ENCODE results near the gene PAXX. TPM values are rescaled to one million over a fixed set of nuclear protein-coding genes. Genes with fewer than 3 reads are reported as not detected.

The PAXX gene
- total and polyA plus RNA-seq, 2 donors (not counting 1 experiment from before 2014, with no cell fraction given), result 74.8 to 167 TPM

DNA sequence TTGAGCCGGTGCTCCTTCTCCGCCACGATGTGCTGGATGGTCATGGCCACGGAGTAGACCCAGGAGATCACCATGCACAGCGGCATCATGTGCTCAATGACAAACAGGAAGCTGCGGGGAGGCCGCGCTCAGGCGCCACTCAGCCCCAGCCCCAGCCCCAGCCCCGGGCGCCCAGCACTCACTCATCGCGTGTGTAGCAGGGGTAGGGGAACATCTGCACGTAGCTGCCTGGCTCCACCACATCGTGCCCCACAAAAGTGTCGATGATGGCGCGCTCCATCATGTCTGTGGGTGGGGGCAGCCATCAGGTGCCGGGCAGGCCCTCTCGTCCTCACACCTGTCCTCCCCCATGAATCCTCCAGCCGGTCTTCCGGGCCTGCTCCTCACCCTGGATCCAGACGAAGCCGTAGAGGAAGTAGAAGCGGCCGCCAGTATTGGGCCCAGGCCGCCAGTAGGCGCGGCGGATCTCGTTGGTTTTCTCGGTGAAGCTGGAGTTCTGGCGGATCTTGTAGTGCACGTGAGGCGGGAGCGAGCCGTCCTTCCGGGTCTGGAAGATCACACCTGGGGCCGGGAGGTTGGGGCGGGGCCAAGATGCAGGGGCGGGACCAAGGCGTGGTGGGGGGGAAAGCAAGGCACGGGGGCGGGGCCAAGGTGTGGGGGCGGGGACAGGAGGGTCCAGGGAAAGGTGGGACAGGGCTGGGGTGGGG, 25.7 kb downstream of the PAXX start:
- Histone ChIP-seq H3K4me3 (ENCODE audit: control extremely low read depth in 1 of 5, extremely low read depth in 1 of 5, insufficient read depth in 1 of 5, low read depth in 2 of 5, low read length in 4 of 5) (no peak overlapping the region), H3K9me3 (ENCODE audit: control extremely low read depth in 1 of 3, control insufficient read depth in 2 of 3, insufficient read depth in 1 of 3, low read length in 2 of 3) (peaks cover 0 to 9% (median 0%) of the 10 kb centered on the region in 3 donors), H3K36me3 (replicated peaks in 1 of 2; ENCODE audit: control extremely low read depth in 1 of 2, control insufficient read depth in 1 of 2, extremely low read depth in 1 of 2, insufficient read depth in 2 of 2, low read length in 1 of 2) (peaks cover 0 to 5% of the 10 kb centered on the region in 2 experiments), H3K79me2 (ENCODE audit: control insufficient read depth, insufficient read depth, low read length) (no peaks in the 10 kb centered on the region), H3K9ac (ENCODE audit: low read length) (no peak overlapping the region), H3K4me2 (replicated peaks; ENCODE audit: low read depth, low read length, poor library complexity, severe bottlenecking) (no peak overlapping the region), H4K20me1 (ENCODE audit: control insufficient read depth, insufficient read depth, low read length, poor library complexity, severe bottlenecking) (no peaks in the 10 kb centered on the region), H3K27me3 (replicated peaks in 1 of 4; ENCODE audit: control extremely low read depth in 1 of 4, control insufficient read depth in 3 of 4, insufficient read depth in 4 of 4, low read length in 3 of 4) (no peaks in the 10 kb centered on the region), H3K4me1 (ENCODE audit: control insufficient read depth in 2 of 2, insufficient read depth in 2 of 2, low read length in 2 of 2) (no peaks in the 10 kb centered on the region), H2AFZ (ENCODE audit: insufficient read depth, low read depth, low read length, poor library complexity, severe bottlenecking) (no peak overlapping the region), H3K27ac (ENCODE audit: low read length in 2 of 2) (no peak overlapping the region)
- Mint-ChIP-seq H3K4me1 (no peaks in the 10 kb centered on the region), H3K4me3 (no peak overlapping the region), H3K27me3 (no peaks in the 10 kb centered on the region), H3K27ac (no peak overlapping the region), H3K9me3 (ENCODE audit: insufficient read depth) (no peaks in the 10 kb centered on the region)
- TF ChIP-seq, protein P1, sequence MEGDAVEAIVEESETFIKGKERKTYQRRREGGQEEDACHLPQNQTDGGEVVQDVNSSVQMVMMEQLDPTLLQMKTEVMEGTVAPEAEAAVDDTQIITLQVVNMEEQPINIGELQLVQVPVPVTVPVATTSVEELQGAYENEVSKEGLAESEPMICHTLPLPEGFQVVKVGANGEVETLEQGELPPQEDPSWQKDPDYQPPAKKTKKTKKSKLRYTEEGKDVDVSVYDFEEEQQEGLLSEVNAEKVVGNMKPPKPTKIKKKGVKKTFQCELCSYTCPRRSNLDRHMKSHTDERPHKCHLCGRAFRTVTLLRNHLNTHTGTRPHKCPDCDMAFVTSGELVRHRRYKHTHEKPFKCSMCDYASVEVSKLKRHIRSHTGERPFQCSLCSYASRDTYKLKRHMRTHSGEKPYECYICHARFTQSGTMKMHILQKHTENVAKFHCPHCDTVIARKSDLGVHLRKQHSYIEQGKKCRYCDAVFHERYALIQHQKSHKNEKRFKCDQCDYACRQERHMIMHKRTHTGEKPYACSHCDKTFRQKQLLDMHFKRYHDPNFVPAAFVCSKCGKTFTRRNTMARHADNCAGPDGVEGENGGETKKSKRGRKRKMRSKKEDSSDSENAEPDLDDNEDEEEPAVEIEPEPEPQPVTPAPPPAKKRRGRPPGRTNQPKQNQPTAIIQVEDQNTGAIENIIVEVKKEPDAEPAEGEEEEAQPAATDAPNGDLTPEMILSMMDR (IDR thresholded peaks at IDR 0.05), result no peak
- no peak for TF ChIP-seq EZH2 (IDR thresholded peaks at IDR 0.05; ENCODE audit: borderline replicate concordance, insufficient read depth, low read depth, low read length, poor library complexity, severe bottlenecking)
- no peak for DNase-seq
- ChIA-PET POLR2A (interaction anchor here (0.6 to 0.7 kb wide), 2 partner anchors 27 to 342 kb away, joined by 4 to 5 read pairs; no protein-coding TSS in a partner anchor), CTCF (interaction anchor here (1.6 kb wide), 1 partner anchor 11 kb away, joined by 5 read pairs; no protein-coding TSS in a partner anchor)
- intact Hi-C loops (cut with micrococcal nuclease), result no loop called here
- no peak for ATAC-seq (ENCODE audit: low read depth)
- WGBS (ENCODE audit: insufficient coverage), result 96% methylated on average over 36 of the region's 45 CpGs
